Measurements from ENCODE around the gene DIP2A. TPM values are rescaled to one million over a fixed set of nuclear protein-coding genes. Genes with fewer than 3 reads are reported as not detected.
"Not testable (repeated sequence)": the region's sequence is repeated elsewhere in the genome, so short reads cannot be mapped to it uniquely, and the experiment has no call there.

Gene DIP2A
- total RNA-seq, 4 donors from 2014 or later = 42.3 to 141 (median 52.8) TPM

DNA sequence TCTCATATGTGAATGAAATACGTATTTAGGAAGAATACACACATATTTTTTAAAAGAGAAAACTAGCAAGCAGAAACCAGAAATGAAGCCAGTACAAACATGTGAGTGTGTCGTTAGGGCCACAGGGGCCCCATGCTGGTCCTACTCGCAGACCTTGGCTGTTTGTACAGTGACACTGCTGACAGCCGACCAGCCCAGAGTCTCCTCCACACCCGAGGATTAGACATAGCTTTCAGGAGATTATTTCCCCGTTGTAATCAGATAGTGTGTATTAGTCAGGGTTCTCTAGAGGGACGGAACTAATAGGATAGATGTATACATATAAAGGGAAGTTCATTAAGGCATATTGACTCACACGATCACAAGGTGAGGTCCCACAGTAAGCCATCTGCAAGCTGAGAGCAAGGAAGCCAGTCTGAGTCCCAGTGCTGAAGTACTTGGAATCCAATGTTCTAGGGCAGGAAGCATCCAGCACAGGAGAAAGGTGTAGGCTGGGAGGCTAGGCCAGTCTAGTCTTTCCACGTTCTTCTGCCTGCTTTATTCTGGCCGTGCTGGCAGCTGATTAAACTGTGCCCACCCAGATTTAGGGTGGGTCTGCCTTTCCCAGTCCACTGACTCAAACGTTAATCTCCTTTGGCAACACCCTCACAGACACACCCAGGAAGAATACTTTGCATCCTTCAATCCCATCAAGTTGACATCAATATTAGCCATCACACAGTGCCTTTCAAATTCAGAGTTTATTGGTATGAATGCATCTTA is 51.2 kb downstream of the DIP2A start:
- no peak for DNase-seq (ENCODE audit: low spot score in 2 of 2)
- no peak overlapping the region for H3K27ac ChIP-seq
- peaks cover 61% of the 10 kb centered on the region for H3K36me3 ChIP-seq

DNA sequence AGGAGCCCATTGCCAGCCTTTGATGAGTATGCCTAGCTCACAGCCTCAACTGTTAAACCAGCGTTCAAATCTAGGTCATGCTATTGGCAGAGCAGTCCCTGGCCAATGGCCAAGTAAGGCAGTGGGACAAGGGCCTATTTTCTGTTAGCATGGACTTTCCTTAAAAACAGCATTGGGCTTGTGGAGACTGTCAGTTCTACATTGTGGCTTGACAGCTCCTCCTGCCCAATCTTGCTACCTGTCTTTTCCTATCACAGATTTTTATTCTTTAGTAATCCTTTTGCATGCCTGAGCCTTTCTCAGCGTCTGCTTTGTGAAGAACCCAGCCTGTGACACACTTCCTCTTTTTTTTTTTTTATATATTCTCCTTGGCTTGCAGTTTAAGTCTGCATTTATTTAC is 56.4 kb downstream of the DIP2A start:
- 26% methylated on average over 2 of the region's 2 CpGs for WGBS
- no peaks in the 10 kb centered on the region for H3K4me1 ChIP-seq
- DNase-seq (ENCODE audit: low spot score in 2 of 2) = no peak
- no peak overlapping the region for H3K27ac ChIP-seq
- H3K36me3 ChIP-seq = peaks cover 43% of the 10 kb centered on the region
- no peaks in the 10 kb centered on the region for H3K27me3 ChIP-seq
- no peak for TF ChIP-seq POLR2A (IDR thresholded peaks at IDR 0.05)
- no peak for TF ChIP-seq POLR2AphosphoS5 (IDR thresholded peaks at IDR 0.05)
- TF ChIP-seq EP300 (IDR thresholded peaks at IDR 0.05) = no peak
- TF ChIP-seq, protein P1, sequence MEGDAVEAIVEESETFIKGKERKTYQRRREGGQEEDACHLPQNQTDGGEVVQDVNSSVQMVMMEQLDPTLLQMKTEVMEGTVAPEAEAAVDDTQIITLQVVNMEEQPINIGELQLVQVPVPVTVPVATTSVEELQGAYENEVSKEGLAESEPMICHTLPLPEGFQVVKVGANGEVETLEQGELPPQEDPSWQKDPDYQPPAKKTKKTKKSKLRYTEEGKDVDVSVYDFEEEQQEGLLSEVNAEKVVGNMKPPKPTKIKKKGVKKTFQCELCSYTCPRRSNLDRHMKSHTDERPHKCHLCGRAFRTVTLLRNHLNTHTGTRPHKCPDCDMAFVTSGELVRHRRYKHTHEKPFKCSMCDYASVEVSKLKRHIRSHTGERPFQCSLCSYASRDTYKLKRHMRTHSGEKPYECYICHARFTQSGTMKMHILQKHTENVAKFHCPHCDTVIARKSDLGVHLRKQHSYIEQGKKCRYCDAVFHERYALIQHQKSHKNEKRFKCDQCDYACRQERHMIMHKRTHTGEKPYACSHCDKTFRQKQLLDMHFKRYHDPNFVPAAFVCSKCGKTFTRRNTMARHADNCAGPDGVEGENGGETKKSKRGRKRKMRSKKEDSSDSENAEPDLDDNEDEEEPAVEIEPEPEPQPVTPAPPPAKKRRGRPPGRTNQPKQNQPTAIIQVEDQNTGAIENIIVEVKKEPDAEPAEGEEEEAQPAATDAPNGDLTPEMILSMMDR (IDR thresholded peaks at IDR 0.05) = no peak
- no peaks in the 10 kb centered on the region for H3K9me3 ChIP-seq
- no peak overlapping the region for H3K4me3 ChIP-seq

More for the DNA sequence above, 51.2 kb downstream of the DIP2A start:
- no peaks in the 10 kb centered on the region for H3K9me3 ChIP-seq
- TF ChIP-seq POLR2AphosphoS5 (IDR thresholded peaks at IDR 0.05) (no peak), EP300 (IDR thresholded peaks at IDR 0.05) (no peak), POLR2A (IDR thresholded peaks at IDR 0.05) (no peak)
- TF ChIP-seq, protein P1 (IDR thresholded peaks at IDR 0.05) = no peak
- H3K4me1 ChIP-seq = no peaks in the 10 kb centered on the region
- H3K4me3 ChIP-seq = no peak overlapping the region
- H3K27me3 ChIP-seq = no peaks in the 10 kb centered on the region
- 71% methylated on average over 11 of the region's 11 CpGs for WGBS

DNA sequence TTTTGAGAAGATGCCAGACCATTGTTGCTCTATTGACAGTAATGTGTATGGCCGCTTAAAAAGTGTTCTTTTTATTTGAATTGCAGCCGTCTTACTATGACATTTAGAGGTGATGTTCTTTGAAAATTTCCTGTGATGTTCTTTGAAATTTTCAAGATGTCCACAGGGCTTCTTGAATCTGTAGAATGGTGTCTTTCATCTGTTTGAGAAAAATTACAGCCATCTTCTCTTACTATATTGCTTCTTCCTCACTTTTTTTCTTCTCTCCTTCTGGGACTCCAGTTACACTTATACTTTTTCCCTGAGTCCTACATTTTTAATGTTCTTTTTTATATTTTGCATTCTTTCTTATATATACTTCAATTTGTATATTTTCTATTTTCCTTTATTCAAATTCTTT is 57.4 kb downstream of the DIP2A start:
- Histone ChIP-seq H3K27ac (no peak overlapping the region), H3K36me3 (peaks cover 35% of the 10 kb centered on the region), H3K27me3 (no peaks in the 10 kb centered on the region), H3K9me3 (no peaks in the 10 kb centered on the region), H3K4me3 (no peak overlapping the region), H3K4me1 (no peaks in the 10 kb centered on the region)
- no peak for TF ChIP-seq POLR2A (IDR thresholded peaks at IDR 0.05)
- no peak for TF ChIP-seq EP300 (IDR thresholded peaks at IDR 0.05)
- TF ChIP-seq POLR2AphosphoS5 (IDR thresholded peaks at IDR 0.05) = no peak
- TF ChIP-seq, protein P1 (IDR thresholded peaks at IDR 0.05) = no peak
- no peak for DNase-seq (ENCODE audit: low spot score in 2 of 2)
- 96% methylated on average over 2 of the region's 2 CpGs for WGBS

DNA sequence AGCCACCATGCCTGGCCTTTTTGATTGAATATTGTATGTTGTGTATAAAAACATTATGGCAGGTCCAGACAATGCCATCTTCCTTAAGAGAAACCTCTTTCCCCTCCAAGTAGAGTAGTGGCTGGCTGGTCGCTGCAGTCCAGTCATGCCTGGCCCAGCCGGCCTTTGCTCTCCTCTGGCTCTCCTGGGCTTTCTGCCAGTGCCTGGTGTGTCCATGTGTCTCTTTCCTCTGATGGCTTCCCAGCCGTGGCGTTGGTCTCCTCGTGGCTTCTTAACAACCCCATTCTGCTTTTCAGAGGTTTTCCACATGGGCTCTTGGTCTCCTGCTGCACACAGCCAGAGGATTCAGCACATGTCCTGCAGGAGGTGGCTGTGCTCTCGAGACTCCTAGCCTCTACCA is 58.7 kb downstream of the DIP2A start:
- TF ChIP-seq POLR2AphosphoS5 (IDR thresholded peaks at IDR 0.05) = no peak
- no peak for TF ChIP-seq EP300 (IDR thresholded peaks at IDR 0.05)
- TF ChIP-seq, protein P1 (IDR thresholded peaks at IDR 0.05) = no peak
- no peak for TF ChIP-seq POLR2A (IDR thresholded peaks at IDR 0.05)
- H3K27ac ChIP-seq = no peak overlapping the region
- H3K4me3 ChIP-seq = no peak overlapping the region
- H3K27me3 ChIP-seq = no peaks in the 10 kb centered on the region
- no peak for DNase-seq (ENCODE audit: low spot score in 2 of 2)
- 76% methylated on average over 6 of the region's 6 CpGs for WGBS
- H3K36me3 ChIP-seq = peaks cover 31% of the 10 kb centered on the region
- no peaks in the 10 kb centered on the region for H3K4me1 ChIP-seq
- H3K9me3 ChIP-seq = no peaks in the 10 kb centered on the region

DNA sequence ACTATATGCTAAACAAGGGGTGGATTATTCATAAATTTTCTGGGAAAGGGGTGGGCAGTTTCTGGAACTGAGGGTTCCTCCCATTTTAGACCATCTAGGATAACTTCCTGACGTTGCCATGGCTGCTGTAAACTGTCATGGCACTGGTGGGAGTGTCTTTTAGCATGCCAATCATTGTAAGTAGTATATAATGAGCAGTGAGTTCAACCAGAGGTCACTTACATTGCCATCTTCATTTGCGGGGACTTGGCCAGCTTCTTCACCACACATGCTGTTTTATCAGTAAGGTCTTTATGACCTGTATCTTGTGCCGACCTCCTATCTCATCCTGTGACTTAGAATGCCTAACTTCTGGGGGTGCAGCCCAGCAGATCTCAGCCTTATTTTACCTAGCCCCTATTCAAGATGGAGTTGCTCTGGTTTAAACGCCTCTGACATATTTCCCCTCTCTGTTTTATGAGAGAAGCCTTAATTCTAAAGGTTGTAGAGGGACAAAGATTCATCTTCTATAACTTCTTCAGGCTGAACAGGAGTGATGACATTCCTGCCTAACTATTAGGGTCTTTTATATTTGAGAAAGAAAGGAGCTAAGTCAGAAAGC is 60.4 kb downstream of the DIP2A start:
- Histone ChIP-seq H3K4me3 (no peak overlapping the region), H3K27ac (no peak overlapping the region), H3K36me3 (peaks cover 24% of the 10 kb centered on the region), H3K27me3 (no peaks in the 10 kb centered on the region), H3K9me3 (no peaks in the 10 kb centered on the region), H3K4me1 (no peaks in the 10 kb centered on the region)
- 88% methylated on average over 4 of the region's 4 CpGs for WGBS
- DNase-seq (ENCODE audit: low spot score in 2 of 2) = no peak
- TF ChIP-seq POLR2AphosphoS5 (IDR thresholded peaks at IDR 0.05) (no peak), POLR2A (IDR thresholded peaks at IDR 0.05) (no peak), EP300 (IDR thresholded peaks at IDR 0.05) (no peak)
- TF ChIP-seq, protein P1 (IDR thresholded peaks at IDR 0.05) = no peak

DNA sequence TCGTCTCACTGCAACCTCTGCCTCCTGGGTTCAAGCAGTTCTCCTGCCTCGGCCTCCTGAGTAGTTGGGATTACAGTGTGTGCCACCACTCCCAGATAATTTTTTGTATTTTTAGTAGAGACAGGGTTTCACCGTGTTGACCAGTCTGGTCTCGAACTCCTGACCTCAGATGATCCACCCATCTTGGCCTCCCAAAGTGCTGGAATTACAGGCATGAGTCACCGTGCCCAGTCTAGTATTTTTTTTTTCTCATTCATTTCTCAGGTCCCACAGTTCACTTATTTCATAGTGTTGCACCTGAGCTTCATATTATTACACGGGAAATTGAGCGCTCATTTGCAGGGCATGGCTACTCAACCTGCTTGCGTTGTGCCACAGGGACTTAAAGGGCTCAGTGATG is 68.7 kb downstream of the DIP2A start:
- peaks cover 21% of the 10 kb centered on the region for H3K36me3 ChIP-seq
- H3K27ac ChIP-seq; H3K27me3 ChIP-seq; DNase-seq (ENCODE audit: low spot score in 2 of 2); H3K4me3 ChIP-seq; H3K9me3 ChIP-seq; H3K4me1 ChIP-seq: not testable (repeated sequence)
- whole genome bisulfite sequencing = 88% methylated on average over 8 of the region's 8 CpGs

Data from suprapubic skin (tissue), 4 donors.